ENCODE measurements around the gene GJB3. TPM values are rescaled to one million over a fixed set of nuclear protein-coding genes. Genes with fewer than 3 reads are reported as not detected.
"Not testable (repeated sequence)": the region's sequence is repeated elsewhere in the genome, so short reads cannot be mapped to it uniquely, and the experiment has no call there.

GJB3 gene
- polyA plus RNA-seq, 3 donors = not detected

GRCh38 chr1:34736692-34737091, 44.3 kb upstream of the GJB3 start:
- intact Hi-C loops (cut with micrococcal nuclease) = no loop called here
- Histone ChIP-seq H3K9ac (ENCODE audit: insufficient read depth, low read length, poor library complexity, severe bottlenecking) (no peak overlapping the region), H3K4me1 (ENCODE audit: control insufficient read depth in 1 of 2, insufficient read depth in 2 of 2, low read length in 2 of 2) (no peaks in the 10 kb centered on the region), H3K9me3 (replicated peaks in 1 of 2; ENCODE audit: control insufficient read depth in 1 of 2, insufficient read depth in 1 of 2, low read length in 2 of 2) (no peaks in the 10 kb centered on the region), H3K4me2 (replicated peaks; ENCODE audit: extremely low read depth, low read length, poor library complexity, severe bottlenecking) (no peak overlapping the region), H3K27me3 (ENCODE audit: control insufficient read depth in 2 of 2, insufficient read depth in 2 of 2, low read length in 2 of 2) (no peaks in the 10 kb centered on the region), H3K36me3 (replicated peaks in 1 of 2; ENCODE audit: control insufficient read depth in 1 of 2, insufficient read depth in 2 of 2, low read length in 2 of 2) (no peaks in the 10 kb centered on the region), H2AFZ (ENCODE audit: insufficient read depth, low read depth, low read length, poor library complexity, severe bottlenecking) (no peak overlapping the region), H3K79me2 (ENCODE audit: insufficient read depth, low read length) (no peaks in the 10 kb centered on the region), H3K4me3 (replicated peaks in 1 of 3; ENCODE audit: low read depth in 2 of 3, low read length in 3 of 3) (no peak overlapping the region), H3K27ac (ENCODE audit: low read depth in 1 of 2, low read length in 2 of 2) (no peak overlapping the region), H4K20me1 (ENCODE audit: insufficient read depth, low read length) (no peaks in the 10 kb centered on the region)
- Mint-ChIP-seq H3K36me3 (no peaks in the 10 kb centered on the region), H3K4me1 (no peaks in the 10 kb centered on the region), H3K27me3 (ENCODE audit: low read depth in 3 of 3) (peaks cover 0 to 6% (median 4%) of the 10 kb centered on the region in 3 donors), H3K9me3 (peaks cover 0 to 1% (median 0%) of the 10 kb centered on the region in 7 donors), H3K4me3 (no peak overlapping the region), H3K27ac (no peak overlapping the region)
- no peak for DNase-seq
- WGBS (ENCODE audit: insufficient coverage) = 95% methylated on average over 8 of the region's 10 CpGs
- TF ChIP-seq CTCF (IDR thresholded peaks at IDR 0.05) = no peak

- H3K9me3 Mint-ChIP-seq; H3K36me3 ChIP-seq (replicated peaks in 1 of 2; ENCODE audit: control insufficient read depth in 1 of 2, insufficient read depth in 2 of 2, low read length in 2 of 2); H3K27ac ChIP-seq (ENCODE audit: low read depth in 1 of 2, low read length in 2 of 2); H3K27me3 Mint-ChIP-seq (ENCODE audit: low read depth in 3 of 3); DNase-seq; H3K4me3 Mint-ChIP-seq; H3K79me2 ChIP-seq (ENCODE audit: insufficient read depth, low read length); H3K4me1 Mint-ChIP-seq; H3K9ac ChIP-seq (ENCODE audit: insufficient read depth, low read length, poor library complexity, severe bottlenecking); H3K27me3 ChIP-seq (ENCODE audit: control insufficient read depth in 2 of 2, insufficient read depth in 2 of 2, low read length in 2 of 2); H3K9me3 ChIP-seq (replicated peaks in 1 of 2; ENCODE audit: control insufficient read depth in 1 of 2, insufficient read depth in 1 of 2, low read length in 2 of 2); H3K4me1 ChIP-seq (ENCODE audit: control insufficient read depth in 1 of 2, insufficient read depth in 2 of 2, low read length in 2 of 2); H4K20me1 ChIP-seq (ENCODE audit: insufficient read depth, low read length); H3K4me2 ChIP-seq (replicated peaks; ENCODE audit: extremely low read depth, low read length, poor library complexity, severe bottlenecking); intact Hi-C loops (cut with micrococcal nuclease); H2AFZ ChIP-seq (ENCODE audit: insufficient read depth, low read depth, low read length, poor library complexity, severe bottlenecking); H3K36me3 Mint-ChIP-seq; H3K4me3 ChIP-seq (replicated peaks in 1 of 3; ENCODE audit: low read depth in 2 of 3, low read length in 3 of 3): not testable (repeated sequence)
- peak overlapping the region in 1 of 7 donors; percentile 10 for H3K27ac Mint-ChIP-seq
- 94% methylated on average over 10 of the region's 12 CpGs for WGBS (ENCODE audit: insufficient coverage)
Observed at GRCh38 chr1:34737236-34737635, 43.8 kb upstream of the GJB3 start.
